ENCODE measurements around the gene TUNAR.

- no peak for TF ChIP-seq MXI1 (IDR thresholded peaks at IDR 0.05; ENCODE audit: low read depth, low read length)
- TF ChIP-seq, protein P1, sequence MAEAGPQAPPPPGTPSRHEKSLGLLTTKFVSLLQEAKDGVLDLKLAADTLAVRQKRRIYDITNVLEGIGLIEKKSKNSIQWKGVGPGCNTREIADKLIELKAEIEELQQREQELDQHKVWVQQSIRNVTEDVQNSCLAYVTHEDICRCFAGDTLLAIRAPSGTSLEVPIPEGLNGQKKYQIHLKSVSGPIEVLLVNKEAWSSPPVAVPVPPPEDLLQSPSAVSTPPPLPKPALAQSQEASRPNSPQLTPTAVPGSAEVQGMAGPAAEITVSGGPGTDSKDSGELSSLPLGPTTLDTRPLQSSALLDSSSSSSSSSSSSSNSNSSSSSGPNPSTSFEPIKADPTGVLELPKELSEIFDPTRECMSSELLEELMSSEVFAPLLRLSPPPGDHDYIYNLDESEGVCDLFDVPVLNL (CRISPR knock-in tag; IDR thresholded peaks at IDR 0.05; ENCODE audit: low read depth) = no peak
Observed at GRCh38 chr14:95870772-95871171, 5.9 kb upstream of the TUNAR start.
